Islet precursor cell (in vitro differentiated cells): Measurements from ENCODE around the gene LORICRIN.
A peak's percentile ranks its signal among the peaks of the same experiment; 100 is the strongest.
"Not testable (repeated sequence)": the region's sequence is repeated elsewhere in the genome, so short reads cannot be mapped to it uniquely, and the experiment has no call there.

ENCODE experiments used
- DNase-seq: peaks from one replicate; pipeline ENCODE4 v3.0.0-alpha.2; 2018

Gene LORICRIN, protein sequence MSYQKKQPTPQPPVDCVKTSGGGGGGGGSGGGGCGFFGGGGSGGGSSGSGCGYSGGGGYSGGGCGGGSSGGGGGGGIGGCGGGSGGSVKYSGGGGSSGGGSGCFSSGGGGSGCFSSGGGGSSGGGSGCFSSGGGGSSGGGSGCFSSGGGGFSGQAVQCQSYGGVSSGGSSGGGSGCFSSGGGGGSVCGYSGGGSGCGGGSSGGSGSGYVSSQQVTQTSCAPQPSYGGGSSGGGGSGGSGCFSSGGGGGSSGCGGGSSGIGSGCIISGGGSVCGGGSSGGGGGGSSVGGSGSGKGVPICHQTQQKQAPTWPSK

DNA sequence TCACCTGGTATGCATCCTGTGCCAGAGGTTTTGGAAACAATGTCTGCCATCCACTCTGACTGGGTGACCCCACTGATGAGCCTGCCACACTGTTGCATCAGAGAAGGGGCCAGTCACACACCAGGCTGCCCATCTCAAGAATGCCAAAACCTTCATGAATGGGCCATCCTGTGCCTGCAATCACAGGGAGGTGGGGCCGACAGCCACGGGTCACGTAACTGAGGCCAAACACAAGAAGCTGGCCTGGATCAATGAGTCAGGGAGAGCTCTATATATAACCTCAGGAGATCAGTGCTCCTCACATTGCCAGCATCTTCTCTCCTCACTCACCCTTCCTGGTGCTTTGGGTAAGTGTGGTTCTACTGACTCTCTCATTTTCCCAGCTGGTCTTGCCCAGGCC is at the start of gene LORICRIN:
TSS of gene LORICRIN (plus strand) at position 301 of the 400 bp plus-strand sequence. CDS start 1,263 bp downstream, outside the sequence.
- DNase-seq: no peak

DNA sequence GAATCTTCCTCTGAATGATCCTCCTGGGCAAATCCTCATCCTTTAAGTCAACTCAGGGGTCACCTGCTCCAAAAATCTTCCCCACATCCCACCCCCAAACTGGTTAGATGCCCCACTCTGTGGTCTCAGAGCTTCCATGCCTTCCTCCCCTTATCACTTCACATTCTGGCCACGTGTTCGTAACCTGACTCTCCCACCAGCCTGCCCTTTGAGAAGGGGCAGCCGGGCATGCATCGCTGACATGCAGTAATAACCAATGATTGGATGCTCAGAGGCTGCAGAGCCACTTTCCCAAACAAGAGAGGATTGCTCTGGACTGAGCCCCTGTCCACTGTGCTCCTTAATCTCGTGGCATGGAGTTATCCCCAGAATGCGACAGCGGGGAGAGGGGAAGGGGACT is 49.3 kb upstream of the LORICRIN start:
- DNase-seq: no peak

- DNase-seq: peak; percentile 29
These were observed 47.3 kb upstream of the LORICRIN start for GRCh38 chr1:153212201-153212600.

DNA sequence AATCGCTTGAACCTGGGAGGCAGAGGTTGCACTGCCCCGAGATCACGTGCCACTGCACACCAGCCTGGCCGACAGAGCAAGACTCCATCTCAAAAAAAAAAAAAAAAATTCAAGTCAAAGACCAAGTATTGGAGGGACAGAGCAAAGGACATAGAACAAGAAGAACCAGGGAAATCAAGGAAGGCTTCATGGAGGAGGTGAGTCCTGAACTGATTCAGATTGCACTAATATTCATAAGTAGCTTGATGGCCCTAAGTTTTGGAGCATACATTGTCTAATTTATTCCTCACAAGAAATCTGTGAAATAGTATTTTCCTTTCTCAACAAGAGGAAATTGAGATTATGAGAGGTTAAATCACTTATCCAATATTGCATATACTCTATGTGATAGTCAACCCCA is 46.0 kb upstream of the LORICRIN start:
- DNase-seq: no peak

DNA sequence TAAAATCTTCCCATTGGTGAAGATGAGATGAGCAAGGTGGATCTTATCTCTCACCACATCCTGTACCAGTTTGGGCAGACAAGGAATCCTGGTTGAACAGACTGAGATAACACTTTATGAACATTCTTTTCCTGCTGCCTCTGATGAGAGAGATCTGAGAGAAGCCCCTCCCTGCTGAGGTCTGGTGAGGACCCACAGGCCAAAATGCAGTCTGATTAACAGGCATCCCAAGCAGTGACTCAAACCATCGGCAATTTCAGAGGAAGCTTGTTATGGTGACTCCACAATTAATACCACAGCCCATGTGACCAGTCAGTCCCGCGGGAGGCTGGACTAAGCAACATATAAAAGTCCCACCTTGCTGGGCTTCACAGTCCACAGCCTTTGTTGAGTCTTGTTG is 42.3 kb upstream of the LORICRIN start, which contains the start of gene PRR9:
TSS of gene PRR9 (plus strand) at position 373 of the 400 bp plus-strand sequence. CDS start 561 bp downstream, outside the sequence.
- peak; percentile 67 for DNase-seq

DNA sequence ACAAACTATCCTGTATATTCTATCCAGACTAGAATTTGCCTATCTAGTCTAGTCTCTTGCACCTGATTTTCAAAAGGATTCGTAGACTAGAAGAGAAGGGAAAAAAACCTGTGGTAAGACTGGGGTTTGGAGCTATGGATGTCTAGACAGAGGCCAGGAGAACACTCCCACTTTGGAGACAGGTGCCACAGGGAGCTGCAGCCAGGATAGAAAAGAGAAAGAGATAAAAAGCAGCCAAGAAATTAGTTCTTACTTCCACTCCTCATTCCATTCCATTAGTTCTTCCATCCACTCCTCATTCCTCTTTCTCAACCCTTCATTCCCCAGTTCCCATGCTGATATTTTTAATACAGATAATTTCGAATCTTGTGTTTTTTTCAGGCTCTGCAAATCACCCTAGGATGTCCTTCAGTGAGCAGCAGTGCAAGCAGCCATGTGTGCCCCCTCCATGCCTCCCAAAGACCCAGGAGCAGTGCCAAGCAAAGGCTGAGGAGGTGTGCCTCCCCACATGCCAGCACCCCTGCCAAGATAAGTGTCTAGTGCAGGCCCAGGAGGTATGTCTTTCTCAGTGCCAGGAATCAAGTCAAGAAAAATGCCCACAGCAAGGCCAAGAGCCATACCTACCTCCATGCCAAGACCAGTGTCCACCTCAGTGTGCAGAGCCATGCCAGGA is 41.6 kb upstream of the LORICRIN start:
- DNase-seq: no peak

- DNase-seq: no peak
These were observed 38.7 kb upstream of the LORICRIN start for GRCh38 chr1:153220606-153221303.

DNA sequence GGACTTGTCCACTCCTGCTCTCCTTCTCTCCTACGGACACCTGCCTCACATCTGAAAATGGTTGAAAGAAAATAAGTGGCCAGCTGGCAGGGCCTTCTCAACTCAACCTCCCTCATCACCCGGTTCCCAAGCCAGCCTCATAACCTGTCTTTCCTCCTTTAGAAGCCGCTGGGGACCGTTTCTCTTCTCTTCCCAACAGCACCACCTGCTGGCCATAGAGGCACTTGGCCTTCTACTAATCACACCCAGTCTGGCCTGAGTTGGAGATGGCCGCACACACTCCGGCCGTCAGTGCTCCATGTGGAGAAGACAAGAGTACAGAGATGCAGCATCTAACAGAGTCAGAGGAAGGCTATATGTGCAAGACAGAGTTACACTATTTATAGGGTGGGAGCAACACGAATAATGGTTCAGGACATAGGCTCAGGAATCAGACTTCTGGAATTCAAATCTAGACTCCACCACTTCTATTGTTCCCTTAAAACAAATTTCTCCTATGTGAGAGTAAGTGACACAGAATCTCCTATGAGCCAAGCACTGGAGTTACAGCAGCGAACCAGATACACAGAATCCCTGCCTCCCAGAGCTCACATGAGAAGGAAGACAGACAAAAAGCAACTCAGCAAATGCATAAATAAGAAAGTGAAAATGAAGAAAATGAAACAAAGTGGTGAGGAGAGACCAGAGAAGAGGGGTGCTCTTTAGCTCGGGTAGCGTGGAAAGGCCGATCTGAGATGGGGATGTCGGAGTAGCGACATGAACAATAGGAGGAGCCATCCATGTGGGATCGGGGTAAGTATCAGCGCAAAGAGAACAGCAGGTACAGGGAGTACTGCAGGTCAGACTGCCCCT is 36.2 kb upstream of the LORICRIN start:
- peak; percentile 65 for DNase-seq

GRCh38 chr1:153227810-153228209 is 31.7 kb upstream of the LORICRIN start:
- DNase-seq: no peak

DNA sequence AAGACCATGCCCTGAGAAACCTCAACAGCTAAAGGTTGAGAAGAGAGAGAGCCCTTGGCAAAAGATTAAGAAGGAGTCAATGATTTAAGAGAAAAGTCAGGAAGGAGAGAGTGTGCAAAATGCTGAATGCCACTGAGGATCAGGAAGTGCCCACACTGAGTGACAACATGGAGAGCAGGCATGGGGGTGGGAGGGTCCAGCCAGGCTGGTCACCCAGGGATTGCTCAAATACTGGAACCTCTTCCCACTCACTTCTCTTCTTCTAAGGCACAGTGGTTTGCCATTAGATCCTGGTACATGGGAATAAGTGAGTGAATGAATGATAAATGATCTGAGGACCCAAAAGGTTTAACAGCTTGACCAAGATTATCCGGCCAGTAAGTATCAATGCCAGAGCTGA is 31.0 kb upstream of the LORICRIN start:
- no peak for DNase-seq

- not testable (repeated sequence) for DNase-seq
These were observed 30.2 kb upstream of the LORICRIN start for GRCh38 chr1:153229076-153229829.

DNA sequence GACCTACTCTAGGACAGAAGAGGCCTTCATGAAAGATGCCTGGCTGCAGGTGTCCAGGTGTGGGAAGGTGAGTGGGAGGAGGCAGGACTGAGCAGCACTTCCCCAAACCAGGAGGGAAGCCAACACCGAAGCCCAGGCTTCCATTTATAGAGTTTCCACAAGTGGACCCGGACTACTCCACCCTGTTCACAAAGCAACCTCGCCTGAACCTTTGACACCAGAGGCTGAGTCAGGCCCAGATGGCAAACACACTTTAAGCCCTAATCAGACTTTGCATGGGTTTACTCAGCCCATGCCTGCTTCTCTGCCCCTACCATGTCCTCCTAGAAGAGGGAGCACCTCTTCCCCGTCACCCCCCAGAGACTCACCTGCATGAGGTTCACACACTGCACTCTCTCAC is 28.1 kb upstream of the LORICRIN start:
- DNase-seq: no peak

- no peak for DNase-seq
These were observed 27.7 kb upstream of the LORICRIN start for GRCh38 chr1:153231785-153232184.

GRCh38 chr1:153232553-153232952 is 26.9 kb upstream of the LORICRIN start:
- no peak for DNase-seq

- DNase-seq: no peak
These were observed 26.0 kb upstream of the LORICRIN start for GRCh38 chr1:153233448-153233847.

DNA sequence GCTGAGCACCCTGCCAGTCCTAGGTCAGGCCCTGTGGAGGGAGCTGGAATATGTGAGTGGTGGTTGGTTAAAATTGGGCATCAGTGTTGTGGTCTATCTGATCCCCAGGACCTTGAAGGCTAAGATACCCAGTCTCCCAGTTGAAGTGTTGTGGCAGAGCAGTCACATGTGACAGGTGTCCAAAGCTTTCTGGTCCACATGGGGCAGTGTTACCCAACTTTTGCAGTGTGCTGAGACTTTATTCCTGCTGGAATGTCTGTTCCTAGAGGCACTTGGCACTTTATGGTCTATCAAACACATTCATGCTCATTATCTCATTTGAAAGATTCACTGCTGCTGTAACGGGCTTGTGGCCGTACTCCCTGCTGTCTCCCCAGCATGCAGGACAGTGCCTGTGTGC is 21.0 kb upstream of the LORICRIN start:
- no peak for DNase-seq

- no peak for DNase-seq
These were observed 17.3 kb upstream of the LORICRIN start for GRCh38 chr1:153242160-153242559.

GRCh38 chr1:153245466-153245865 is 14.0 kb upstream of the LORICRIN start:
- DNase-seq: peak; percentile 30

- DNase-seq: no peak
These were observed 13.5 kb upstream of the LORICRIN start for GRCh38 chr1:153246018-153246417.

DNA sequence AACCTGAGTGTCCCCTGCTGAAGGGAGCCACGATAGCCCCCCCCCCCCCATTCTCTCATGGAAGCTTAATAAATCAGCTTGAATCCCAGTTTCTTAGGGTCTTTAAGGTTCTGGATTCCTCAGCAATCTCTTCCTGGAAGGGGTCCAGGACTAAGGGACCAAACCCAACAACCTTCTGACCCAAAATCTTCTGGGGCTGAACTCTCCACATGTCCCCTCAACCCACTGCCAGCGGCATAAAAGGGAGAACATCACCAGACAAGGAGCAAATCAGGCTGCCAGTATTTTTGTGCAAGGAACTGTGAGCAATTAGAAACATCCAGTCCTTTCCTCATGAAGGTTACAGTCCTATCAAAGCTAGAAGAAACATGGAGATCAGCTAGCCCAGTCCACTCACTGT is 12.7 kb upstream of the LORICRIN start:
- DNase-seq: peak; percentile 30

DNA sequence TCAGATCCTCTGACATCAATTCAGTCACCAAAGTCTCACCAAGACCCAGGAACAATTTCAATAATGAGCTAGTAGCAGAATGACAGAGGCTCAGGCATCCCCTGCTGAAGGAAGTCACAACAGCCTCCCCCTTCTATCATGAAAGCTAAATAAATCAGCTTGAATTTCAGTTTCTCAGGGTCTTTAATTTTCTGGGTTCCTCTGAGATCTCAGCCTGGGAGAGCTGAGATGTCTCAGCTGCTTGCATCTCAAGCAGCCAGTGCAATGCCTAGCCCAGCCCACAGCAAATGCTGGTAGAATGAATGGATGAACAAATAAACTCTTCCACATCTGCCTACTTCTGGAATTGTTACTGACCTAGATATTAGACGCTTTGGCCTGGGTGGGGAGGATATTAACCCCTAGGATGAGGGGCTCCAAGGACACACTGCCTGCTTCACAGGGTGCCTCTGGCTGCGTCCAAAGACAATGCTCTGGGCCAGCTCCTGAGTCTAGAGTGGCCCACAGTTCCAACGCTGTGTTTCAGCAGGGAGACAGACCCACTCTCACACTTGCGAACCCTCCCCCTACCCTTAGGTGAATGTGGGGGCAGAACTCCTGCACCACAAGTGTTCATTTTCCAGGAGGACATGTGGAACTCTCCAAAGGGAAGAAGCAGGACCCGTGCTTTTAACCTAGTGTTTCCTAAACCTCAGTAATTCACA is 11.2 kb upstream of the LORICRIN start:
- DNase-seq: no peak
